HCEC 1CT (cell line): ENCODE measurements around the gene ACOT8.
"Not testable (repeated sequence)": the region's sequence is repeated elsewhere in the genome, so short reads cannot be mapped to it uniquely, and the experiment has no call there.

Experiments
- DNase-seq: peaks from one replicate; pipeline ENCODE4 v3.0.0-alpha.2; 2017

Gene ACOT8

GRCh38 chr20:45851501-45851900 lies 5.7 kb downstream of the ACOT8 start:
- no peak for DNase-seq

GRCh38 chr20:45850926-45851325 lies 6.3 kb downstream of the ACOT8 start:
- DNase-seq = no peak

GRCh38 chr20:45850238-45850637 lies 7.0 kb downstream of the ACOT8 start:
- no peak for DNase-seq

- no peak for DNase-seq
These were observed 8.1 kb downstream of the ACOT8 start for GRCh38 chr20:45848969-45849582.

- no peak for DNase-seq
These were observed 8.8 kb downstream of the ACOT8 start for GRCh38 chr20:45848421-45848820.

GRCh38 chr20:45845452-45845851 lies 11.7 kb downstream of the ACOT8 start:
- no peak for DNase-seq

- no peak for DNase-seq
These were observed 13.7 kb downstream of the ACOT8 start for GRCh38 chr20:45843506-45843905.

GRCh38 chr20:45842169-45842812 lies 14.9 kb downstream of the ACOT8 start:
- DNase-seq = peak; percentile 30

- DNase-seq = no peak
These were observed 15.6 kb downstream of the ACOT8 start for GRCh38 chr20:45841407-45842129.

GRCh38 chr20:45840700-45841198 lies 16.4 kb downstream of the ACOT8 start:
- DNase-seq = no peak

GRCh38 chr20:45836841-45837240 lies 20.4 kb downstream of the ACOT8 start:
- no peak for DNase-seq

GRCh38 chr20:45835825-45836224 lies 21.4 kb downstream of the ACOT8 start:
- peak; percentile 47 for DNase-seq

- no peak for DNase-seq
These were observed 21.8 kb downstream of the ACOT8 start for GRCh38 chr20:45835329-45835765.

- no peak for DNase-seq
These were observed 22.4 kb downstream of the ACOT8 start for GRCh38 chr20:45834797-45835161.

- peak; percentile 44 for DNase-seq
These were observed 23.1 kb downstream of the ACOT8 start for GRCh38 chr20:45833883-45834796.

GRCh38 chr20:45833030-45833882 lies 23.9 kb downstream of the ACOT8 start, which contains the start of gene SNX21:
Gene SNX21 (plus strand): TSS chr20:45833799. CDS start chr20:45833920, 121 bp downstream.
- DNase-seq = peak; percentile 94

GRCh38 chr20:45832619-45833018 lies 24.6 kb downstream of the ACOT8 start:
- DNase-seq = no peak

- not testable (repeated sequence) for DNase-seq
These were observed 27.5 kb downstream of the ACOT8 start for GRCh38 chr20:45829673-45830106.

GRCh38 chr20:45828589-45828988 lies 28.6 kb downstream of the ACOT8 start:
- DNase-seq = no peak

GRCh38 chr20:45827712-45828111 lies 29.5 kb downstream of the ACOT8 start:
- no peak for DNase-seq

- no peak for DNase-seq
These were observed 30.1 kb downstream of the ACOT8 start, which contains the start of gene TNNC2 for GRCh38 chr20:45827030-45827652. Gene TNNC2 (minus strand): TSS chr20:45827312. CDS start chr20:45827248, 64 bp downstream.
